GM12891 (cell line): ENCODE data around the gene OSGIN1.
"Not testable (repeated sequence)": the region's sequence is repeated elsewhere in the genome, so short reads cannot be mapped to it uniquely, and the experiment has no call there.

Source experiments
- DNase-seq: peaks from one replicate; pipeline ENCODE4 v3.0.0; 2011; ENCODE audit warnings: low spot score; ENCODE audit not compliant: insufficient read length
- FAIRE-seq: peaks from 2 replicates; lab custom pipeline; 2011; peaks lifted over from hg19 to GRCh38; lab: Jason Lieb, UNC
- PAX5 ChIP-seq: IDR thresholded peaks from 2 replicates; pipeline ENCODE4 v1.6.1; 2011; ENCODE audit warnings: low read length, moderate library complexity, mild to moderate bottlenecking; ENCODE audit not compliant: insufficient read depth, severe bottlenecking
- POLR2A ChIP-seq: IDR thresholded peaks from 2 replicates; pipeline ENCODE4 v1.6.1; 2011; ENCODE audit warnings: low read depth, low read length, control low read depth
- POLR2AphosphoS5 ChIP-seq: IDR thresholded peaks from 2 replicates; pipeline ENCODE4 v1.6.1; 2011; ENCODE audit warnings: low read depth, low read length, control low read depth
- POU2F2 ChIP-seq: IDR thresholded peaks from 2 replicates; pipeline ENCODE4 v1.6.1; 2011; ENCODE audit warnings: low read depth, mild to moderate bottlenecking, control low read depth, low read length, moderate library complexity
- SPI1 ChIP-seq: IDR thresholded peaks from 2 replicates; pipeline ENCODE4 v1.6.1; 2011; ENCODE audit warnings: low read depth, low read length, control low read depth
- TAF1 ChIP-seq: IDR thresholded peaks from 2 replicates; pipeline ENCODE4 v1.6.1; 2011; ENCODE audit warnings: low read depth, low read length, control low read depth

OSGIN1 gene

DNA sequence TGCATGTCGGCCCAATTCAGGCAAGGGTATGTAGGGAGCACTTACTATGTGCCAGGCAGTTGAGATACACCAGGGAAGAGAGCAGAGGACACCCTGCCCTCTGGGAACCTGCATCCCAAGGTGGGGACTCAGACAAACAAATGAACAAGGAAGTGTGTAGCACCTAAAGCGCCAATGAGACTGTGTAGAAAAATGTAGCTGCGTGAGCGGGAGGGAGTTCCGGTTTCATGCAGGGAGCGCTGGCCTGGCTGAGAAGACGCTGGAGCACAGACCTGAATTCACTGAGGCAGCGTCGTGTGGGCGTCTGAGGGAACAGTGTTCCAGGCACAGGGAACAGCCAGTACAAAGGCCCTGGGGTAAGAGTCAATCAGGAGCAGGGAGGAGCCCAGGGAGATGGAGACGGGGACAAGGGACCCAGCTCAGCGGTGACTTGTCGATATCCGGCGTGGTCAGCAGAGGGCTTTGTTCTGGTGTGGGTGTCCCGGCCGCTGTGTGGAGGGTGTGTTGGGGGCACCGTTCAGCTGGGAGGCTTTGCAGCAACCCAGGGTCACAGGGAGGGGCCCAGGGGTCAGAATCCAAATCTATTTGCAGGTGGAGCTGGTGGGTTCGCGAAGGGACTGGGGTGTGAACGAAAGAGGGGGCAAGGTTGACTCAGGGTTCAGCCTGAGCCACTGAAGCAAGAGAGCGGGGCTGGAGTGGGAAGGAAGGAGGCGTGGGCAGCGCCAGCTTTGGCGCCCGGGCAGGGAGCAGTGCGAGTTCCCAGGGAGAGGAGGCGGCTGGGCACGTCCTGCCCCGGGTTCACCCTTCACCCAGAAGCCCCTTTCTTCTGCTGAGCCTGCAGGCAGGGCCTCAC lies 17.8 kb upstream of the OSGIN1 start:
- no peak for FAIRE-seq
- DNase-seq, result no peak
- TF ChIP-seq SPI1, result no peak
- no peak for TF ChIP-seq POLR2A
- no peak for TF ChIP-seq TAF1

DNA sequence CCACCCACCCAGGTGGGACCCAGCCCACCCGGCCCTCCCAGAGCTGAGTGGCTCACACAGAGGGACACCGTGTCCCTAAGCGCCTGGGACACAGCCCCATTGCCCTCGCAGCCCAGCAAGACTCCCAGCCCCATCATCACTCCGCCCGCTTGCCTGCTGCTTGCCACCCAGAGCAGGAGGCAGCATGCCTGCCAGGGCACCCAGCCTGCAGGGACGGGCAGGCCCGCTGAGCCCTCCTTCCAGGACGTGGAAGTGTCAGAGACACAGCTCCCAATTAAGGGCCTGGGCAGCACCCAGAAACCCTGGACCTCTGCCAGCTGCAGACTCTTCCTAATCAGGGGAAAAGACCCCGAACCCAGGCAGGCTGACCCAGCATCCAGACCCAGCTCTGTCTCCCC lies 17.2 kb upstream of the OSGIN1 start:
- no peak for FAIRE-seq
- no peak for DNase-seq

DNA sequence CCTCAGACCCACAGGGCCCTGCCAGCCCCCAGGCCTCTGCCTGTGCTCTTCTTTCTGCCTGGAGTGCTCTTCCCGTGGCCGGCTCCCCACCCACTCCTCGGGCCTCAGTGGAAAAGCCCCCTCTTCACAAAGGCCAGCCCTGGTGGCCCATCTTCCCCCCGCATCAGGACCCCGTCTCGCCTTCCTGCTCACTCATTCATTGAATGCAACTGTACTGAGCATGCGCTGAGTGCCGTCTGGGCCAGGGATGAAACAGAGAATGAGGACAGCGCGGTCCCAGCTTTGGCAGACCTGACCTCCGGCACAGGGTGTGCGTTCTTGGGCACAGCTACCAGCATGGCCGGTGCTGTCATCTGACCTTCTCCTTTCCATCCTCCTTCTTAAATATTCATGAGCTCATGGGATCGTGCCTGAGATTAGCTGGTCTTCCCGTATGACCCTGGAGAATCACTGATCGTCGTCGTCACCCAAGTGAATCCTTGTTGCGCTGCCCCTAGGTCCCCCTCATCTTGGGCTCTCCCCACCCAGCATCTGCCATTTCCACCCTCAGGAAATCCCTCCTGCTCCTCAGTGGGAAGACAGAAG lies 16.4 kb upstream of the OSGIN1 start:
- FAIRE-seq, result no peak
- TF ChIP-seq TAF1 (no peak), POU2F2 (no peak), POLR2AphosphoS5 (no peak), PAX5 (no peak), SPI1 (no peak), POLR2A (no peak)
- DNase-seq, result no peak

More for the DNA sequence above, 17.2 kb upstream of the OSGIN1 start:
- TF ChIP-seq POLR2A (no peak), PAX5 (no peak), SPI1 (no peak)

DNA sequence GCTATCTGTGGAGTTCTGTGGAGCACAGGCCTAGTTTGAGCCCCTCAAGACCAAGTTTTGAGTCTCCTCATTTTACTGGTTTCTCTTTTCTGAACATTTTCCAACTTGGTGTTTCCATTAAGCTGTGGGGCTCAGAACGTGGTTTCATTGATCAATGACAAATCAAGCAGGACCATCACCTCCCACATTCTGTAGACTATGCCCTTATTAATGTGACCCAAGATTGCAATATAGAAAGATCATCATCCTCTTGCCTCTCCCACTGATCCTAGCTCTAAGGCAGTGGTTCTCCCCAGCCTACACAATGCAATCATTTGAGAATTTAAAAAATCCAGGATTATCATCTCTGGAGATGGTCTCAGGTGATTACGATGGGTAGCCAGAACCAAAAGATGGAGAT lies 15.8 kb upstream of the OSGIN1 start:
- FAIRE-seq (no peak), DNase-seq (no peak)
- no peak for TF ChIP-seq POLR2AphosphoS5
- no peak for TF ChIP-seq SPI1
- TF ChIP-seq POLR2A, result no peak
- no peak for TF ChIP-seq POU2F2
- TF ChIP-seq TAF1, result no peak
- no peak for TF ChIP-seq PAX5

DNA sequence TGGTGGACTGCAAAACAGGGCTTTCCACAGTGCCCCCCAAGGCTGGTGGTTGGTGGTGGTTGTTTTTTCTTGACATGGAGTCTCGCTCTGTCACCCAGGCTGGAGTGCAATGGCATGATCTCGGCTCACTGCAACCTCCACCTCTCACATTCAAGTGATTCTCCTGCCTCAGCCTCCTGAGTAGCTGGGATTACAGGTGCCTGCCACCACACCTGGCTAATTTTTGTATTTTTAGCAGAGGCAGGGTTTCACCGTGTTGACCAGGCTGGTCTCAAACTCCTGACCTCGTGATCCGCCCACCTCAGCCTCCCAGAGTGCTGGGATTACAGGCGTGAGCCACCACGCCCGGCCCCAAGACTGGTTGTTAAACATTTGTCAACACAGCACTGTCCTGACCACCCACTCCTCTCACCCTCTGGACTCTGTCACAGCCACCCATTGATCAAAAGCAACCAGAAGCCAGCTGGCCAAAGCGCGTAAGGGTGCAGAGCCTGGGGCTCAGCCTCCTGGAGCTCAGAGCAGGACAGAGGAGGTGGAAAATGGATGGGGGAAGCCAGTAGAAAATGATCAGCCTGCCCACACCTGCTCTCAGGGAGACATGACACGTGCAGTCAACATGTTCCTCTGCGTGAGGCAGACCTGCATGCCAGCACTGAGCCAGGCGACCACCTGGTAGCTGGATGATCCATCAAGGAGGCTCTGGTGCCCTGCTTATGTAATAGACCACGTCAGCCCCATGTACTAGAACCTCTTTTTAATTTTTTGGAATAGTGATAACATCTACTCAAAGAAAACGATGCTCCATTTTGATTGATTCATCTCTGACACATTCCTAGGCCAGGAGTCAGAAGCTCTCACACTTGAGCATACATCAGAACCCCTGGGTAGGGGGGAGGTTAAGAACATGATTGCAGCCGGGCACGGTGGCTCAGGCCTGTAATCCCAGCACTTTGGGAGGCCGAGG lies 14.8 kb upstream of the OSGIN1 start:
- no peak for DNase-seq
- no peak for TF ChIP-seq POU2F2
- TF ChIP-seq PAX5, result no peak
- no peak for TF ChIP-seq TAF1
- TF ChIP-seq SPI1, result no peak
- TF ChIP-seq POLR2A, result no peak
- TF ChIP-seq POLR2AphosphoS5, result no peak
- no peak for FAIRE-seq

DNA sequence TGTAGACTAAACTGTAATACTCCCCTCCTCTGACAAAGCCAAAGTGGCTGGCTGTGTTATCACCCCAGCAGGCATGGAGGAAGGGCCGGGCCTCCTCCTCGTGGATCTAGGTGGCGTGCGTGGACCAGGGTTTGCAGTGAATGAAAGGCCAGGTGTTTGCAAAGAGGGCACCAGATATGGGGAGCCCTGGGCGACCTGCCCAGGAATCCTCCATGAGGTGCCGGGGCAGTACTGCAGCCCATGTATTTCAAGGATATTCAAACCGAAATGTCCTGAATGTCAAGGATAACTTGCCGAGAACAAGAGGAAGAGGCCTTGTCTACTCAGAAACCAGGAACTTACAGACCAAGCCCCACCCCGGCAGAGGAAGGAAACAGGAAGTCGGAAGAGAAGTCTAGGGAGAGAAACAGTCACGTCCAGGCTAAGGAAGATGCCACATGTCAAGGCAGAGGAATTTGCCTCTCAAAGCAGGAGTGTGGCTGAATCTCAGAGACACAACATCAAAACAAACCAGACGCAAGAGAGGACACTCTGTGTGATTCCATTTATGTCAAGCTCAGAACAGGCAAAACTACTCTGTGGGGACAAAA lies 13.7 kb upstream of the OSGIN1 start:
- DNase-seq (no peak), FAIRE-seq (no peak)
- TF ChIP-seq POLR2AphosphoS5, result no peak

DNA sequence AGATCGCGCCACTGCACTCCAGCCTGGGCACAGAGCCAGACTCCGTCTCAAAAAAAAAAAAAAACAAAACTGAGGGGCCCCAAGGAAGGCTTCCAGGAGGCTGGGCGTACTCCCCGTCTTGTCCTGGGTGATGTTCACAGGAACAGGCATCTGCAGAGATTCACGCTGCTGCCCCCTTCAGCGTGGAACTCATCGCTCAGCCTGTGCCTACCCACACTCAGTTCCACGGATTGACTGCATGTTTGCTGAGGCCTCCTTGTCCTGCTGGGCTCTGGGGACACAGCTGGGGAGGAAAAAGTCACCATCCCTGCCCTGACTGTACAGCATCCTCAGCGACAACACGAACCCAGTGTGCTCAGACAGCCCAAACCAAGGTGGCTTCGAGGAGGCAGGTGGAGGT lies 12.9 kb upstream of the OSGIN1 start:
- no peak for DNase-seq
- no peak for FAIRE-seq
- TF ChIP-seq POU2F2, result no peak
- TF ChIP-seq POLR2AphosphoS5, result no peak
- TF ChIP-seq POLR2A, result no peak
- TF ChIP-seq SPI1, result no peak
- TF ChIP-seq PAX5, result no peak
- no peak for TF ChIP-seq TAF1

DNA sequence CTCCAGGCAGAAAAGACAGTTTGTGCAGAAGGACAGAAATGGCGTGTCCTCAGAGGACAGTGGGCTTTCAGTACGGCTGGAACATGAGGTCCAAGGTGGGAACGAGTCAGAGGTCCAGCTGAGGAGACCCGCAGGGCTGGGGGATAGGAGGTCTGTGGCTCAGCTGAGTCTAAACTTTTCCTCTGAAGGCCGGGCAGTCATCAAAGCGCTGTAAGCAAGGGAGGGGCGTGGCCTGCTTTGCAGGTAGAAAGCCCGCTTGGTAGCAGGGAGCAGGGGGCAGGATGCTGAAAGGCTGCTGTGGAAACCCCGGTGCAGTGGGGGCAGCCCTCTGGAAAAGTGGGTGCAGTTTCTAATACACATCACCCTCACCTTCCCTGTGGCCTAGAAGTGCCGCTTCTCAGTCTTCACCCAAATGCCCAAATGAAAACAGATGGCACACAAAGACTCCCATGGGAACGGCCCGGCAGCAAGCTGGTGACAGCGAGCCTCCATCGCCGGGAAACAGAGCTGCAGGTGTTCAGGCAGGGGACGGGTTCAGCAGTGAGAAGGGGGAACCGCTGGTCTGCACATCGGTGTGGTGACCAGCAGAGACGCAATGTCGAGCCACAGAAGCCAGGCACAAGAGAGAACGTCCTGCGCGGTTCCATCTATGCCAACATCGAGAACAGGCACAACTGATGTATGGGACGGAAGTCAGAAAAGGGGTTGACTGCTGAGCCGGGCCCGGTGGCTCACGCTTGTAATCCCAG lies 12.2 kb upstream of the OSGIN1 start:
- DNase-seq, result no peak
- TF ChIP-seq PAX5 (no peak), TAF1 (no peak), SPI1 (no peak), POU2F2 (no peak), POLR2A (no peak), POLR2AphosphoS5 (no peak)
- FAIRE-seq, result no peak

DNA sequence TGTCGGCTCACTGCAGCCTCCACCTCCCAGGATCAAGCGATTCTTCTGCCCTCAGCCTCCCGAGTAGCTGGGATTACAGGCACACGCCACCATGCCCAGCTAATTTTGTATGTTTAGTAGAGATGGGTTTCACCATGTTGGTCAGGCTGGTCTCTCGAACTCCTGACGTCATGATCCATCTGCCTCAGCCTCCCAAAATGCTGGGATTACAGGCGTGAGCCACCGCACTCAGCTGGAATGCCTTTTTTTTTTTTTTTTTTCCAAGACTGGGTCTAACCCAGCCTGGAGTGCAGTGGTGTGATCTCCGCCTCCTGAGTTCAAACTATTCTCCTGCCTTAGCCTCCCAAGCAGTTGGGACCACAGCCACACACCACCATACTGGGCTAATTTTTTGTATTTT lies 11.5 kb upstream of the OSGIN1 start:
- DNase-seq, FAIRE-seq: not testable (repeated sequence)
